HepG2 (cell line): ENCODE data around the gene FUT1. TPM values are rescaled to one million over a fixed set of nuclear protein-coding genes. Genes with fewer than 3 reads are reported as not detected.

ENCODE experiments used
- ATAD3A ChIP-seq: sonication (generic); formaldehyde crosslinking; IDR thresholded peaks from 2 replicates; pipeline ENCODE4 v1.4.0; 2020; ENCODE audit warnings: missing genetic modification reagents
- CREM ChIP-seq, 2 experiments: sonication (generic) in 1 of 2; formaldehyde crosslinking in 1 of 2; IDR thresholded peaks; 2 replicates each; pipeline versions ENCODE4 v1.4.0 to v1.6.1; 2016 to 2020; ENCODE audit warnings: antibody characterized with exemption in 1 of 2, mild to moderate bottlenecking in 1 of 2, missing genetic modification reagents in 1 of 2
- FOXO1 ChIP-seq: sonication (generic); formaldehyde crosslinking; IDR thresholded peaks from 2 replicates; pipeline ENCODE4 v1.4.0; 2020; ENCODE audit warnings: missing genetic modification reagents
- GRHL1 ChIP-seq: sonication (generic); formaldehyde crosslinking; conservative IDR thresholded peaks from 2 replicates; pipeline ENCODE4 v1.8.0; 2022; ENCODE audit warnings: missing genetic modification reagents
- IRF2 ChIP-seq: IDR thresholded peaks from 2 replicates; pipeline ENCODE4 v1.6.1; 2018; ENCODE audit warnings: missing genetic modification reagents, missing compliant biosample characterization
- MBNL3 ChIP-seq: fragments of 250-450 bp; sonication (Bioruptor Pico); conservative IDR thresholded peaks from 2 replicates; pipeline ENCODE4 v1.8.0; 2022; ENCODE audit warnings: mild to moderate bottlenecking, inconsistent platforms
- MEIS1 ChIP-seq: sonication (generic); formaldehyde crosslinking; IDR thresholded peaks from 2 replicates; pipeline ENCODE4 v1.9.0; 2021; ENCODE audit warnings: mild to moderate bottlenecking, missing genetic modification reagents, moderate library complexity, borderline replicate concordance
- NFAT5 ChIP-seq: sonication (generic); formaldehyde crosslinking; IDR thresholded peaks from 2 replicates; pipeline ENCODE4 v1.4.0; 2020; ENCODE audit warnings: missing genetic modification reagents
- RBM39 ChIP-seq: fragments of 200-400 bp; formaldehyde crosslinking; IDR thresholded peaks from one replicate; pipeline ENCODE4 v1.6.1; 2018; ENCODE audit warnings: antibody characterized with exemption, mild to moderate bottlenecking, low read depth, low read length; ENCODE audit not compliant: poor library complexity, severe bottlenecking
- SAP130 ChIP-seq: IDR thresholded peaks from 2 replicates; pipeline ENCODE4 v1.6.1; 2016; ENCODE audit warnings: low read depth
- SP1 ChIP-seq, 2 experiments: fragments of 450-650 bp in 1 of 2; sonication (generic) in 1 of 2; formaldehyde crosslinking in 1 of 2; IDR thresholded peaks; 2 replicates each; pipeline versions ENCODE4 v1.4.0 to v1.6.1; 2016 to 2020; ENCODE audit warnings: missing genetic modification reagents in 1 of 2
- ZBTB39 ChIP-seq: sonication (generic); formaldehyde crosslinking; IDR thresholded peaks from 2 replicates; pipeline ENCODE4 v1.5.0; 2020; ENCODE audit warnings: missing genetic modification reagents
- ZBTB7B ChIP-seq: sonication (generic); formaldehyde crosslinking; IDR thresholded peaks from 2 replicates; pipeline ENCODE4 v1.4.0; 2020; ENCODE audit warnings: missing genetic modification reagents
- ZNF44 ChIP-seq: sonication (generic); formaldehyde crosslinking; IDR thresholded peaks from 2 replicates; pipeline ENCODE4 v1.5.1; 2020; ENCODE audit warnings: mild to moderate bottlenecking, missing genetic modification reagents
- ZNF530 ChIP-seq: sonication (generic); formaldehyde crosslinking; IDR thresholded peaks from 2 replicates; pipeline ENCODE4 v1.5.0; 2020; ENCODE audit warnings: low read depth, mild to moderate bottlenecking, missing genetic modification reagents
- ZNF629 ChIP-seq: sonication (generic); formaldehyde crosslinking; conservative IDR thresholded peaks from 2 replicates; pipeline ENCODE4 v1.5.0; 2020; ENCODE audit warnings: missing genetic modification reagents
- ZNF75D ChIP-seq: sonication (generic); formaldehyde crosslinking; IDR thresholded peaks from 2 replicates; pipeline ENCODE4 v1.8.1; 2023; ENCODE audit warnings: missing genetic modification reagents, mild to moderate bottlenecking, borderline replicate concordance
- polyA plus RNA-seq, 8 experiments: library from polyadenylated mRNA; depleted of rRNA in 3 of 8; stranded (reverse) in 7 of 8; unstranded in 1 of 8; fragments of >200 nt; fragmentation: Illumina TruSeq in 4 of 8; extraction: Trizol in 4 of 8; gene quantifications; 2 replicates each; pipeline versions ENCODE4 v1.2.1 to v1.2.3, GENCODE V29; 2011 to 2016; ENCODE audit warnings: low read depth in 4 of 8, missing spikeins in 1 of 8, mixed read lengths in 1 of 8; ENCODE audit not compliant: insufficient read depth in 1 of 8
- total RNA-seq, 5 experiments: library from RNA; depleted of rRNA; stranded (reverse); fragments of >200 nt; fragmentation: Illumina TruSeq; extraction: Trizol; gene quantifications; 2 replicates each; pipeline ENCODE4 v1.2.3, GENCODE V29; 2016; ENCODE audit warnings: low read depth in 1 of 5

The FUT1 gene
- total and polyA plus RNA-seq, 2 of the 13 experiments (the other 11 are each of a cell fraction or from before 2014, with no cell fraction given): 0.07 to 1.1 TPM

GRCh38 chr19:48745208-48745995, 7.0 kb downstream of the FUT1 start (continued):
- TF ChIP-seq MBNL3 (no peak), GRHL1 (CRISPR knock-in tag) (no peak), ZNF530 (no peak), NFAT5 (CRISPR knock-in tag) (no peak), ATAD3A (CRISPR knock-in tag) (no peak), IRF2 (CRISPR knock-in tag) (no peak), ZNF75D (CRISPR knock-in tag) (no peak), SP1 (IDR thresholded peaks at IDR 0.05) (no peak), SP1 (CRISPR knock-in tag; IDR thresholded peaks at IDR 0.05) (no peak), ZNF44 (no peak), SAP130 (CRISPR knock-in tag) (peak; percentile 23; the same call in 1 of the 2 replicates), CREM (IDR thresholded peaks at IDR 0.05) (peak; percentile 92), CREM (CRISPR knock-in tag; IDR thresholded peaks at IDR 0.05) (no peak), RBM39 (no peak), ZBTB39 (CRISPR knock-in tag) (no peak), ZNF629 (CRISPR knock-in tag) (no peak), MEIS1 (CRISPR knock-in tag) (no peak), FOXO1 (CRISPR knock-in tag) (no peak), ZBTB7B (CRISPR knock-in tag) (no peak)
